Uterus (tissue), 2 donors: ENCODE data around the gene CEMIP.

Source experiments
- POLR2A ChIP-seq, 2 donors: fragments of 450-650 bp; IDR thresholded peaks; one replicate each; pipeline ENCODE4 v1.6.1; 2016; ENCODE audit warnings: antibody characterized with exemption in 2 of 2, mild to moderate bottlenecking in 1 of 2, moderate library complexity in 1 of 2
- TF ChIP-seq, protein P1 (sequence below), 4 experiments: fragments of 200-600 bp in 2 of 4; fragments of 450-650 bp in 2 of 4; sonication (generic) in 2 of 4; IDR thresholded peaks; one replicate each; pipeline ENCODE4 v1.5.1; 2016 to 2019; ENCODE audit warnings: antibody characterized with exemption in 4 of 4, mild to moderate bottlenecking in 2 of 4, moderate library complexity in 1 of 4

DNA sequence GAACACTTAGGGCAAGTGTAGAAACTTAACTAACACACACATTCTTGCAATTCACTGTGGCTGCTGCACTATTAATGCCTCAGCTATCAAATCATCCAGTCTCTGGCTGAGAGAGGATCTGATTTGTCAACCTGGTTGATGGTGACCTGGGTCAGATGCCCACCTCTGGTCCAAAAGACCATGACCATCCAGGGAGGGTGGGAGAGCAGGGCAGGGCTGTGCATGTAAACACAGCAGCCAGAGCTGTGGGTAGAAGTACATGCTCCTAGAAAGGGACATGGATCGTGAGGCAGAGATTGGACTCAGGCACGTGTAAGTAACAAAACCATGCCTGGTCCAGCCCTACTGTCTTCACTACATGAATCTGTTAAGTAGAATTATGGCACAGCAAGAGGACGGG lies 193.1 kb downstream of the CEMIP start:
- no peak for TF ChIP-seq POLR2A (IDR thresholded peaks at IDR 0.05)
- TF ChIP-seq, protein P1, sequence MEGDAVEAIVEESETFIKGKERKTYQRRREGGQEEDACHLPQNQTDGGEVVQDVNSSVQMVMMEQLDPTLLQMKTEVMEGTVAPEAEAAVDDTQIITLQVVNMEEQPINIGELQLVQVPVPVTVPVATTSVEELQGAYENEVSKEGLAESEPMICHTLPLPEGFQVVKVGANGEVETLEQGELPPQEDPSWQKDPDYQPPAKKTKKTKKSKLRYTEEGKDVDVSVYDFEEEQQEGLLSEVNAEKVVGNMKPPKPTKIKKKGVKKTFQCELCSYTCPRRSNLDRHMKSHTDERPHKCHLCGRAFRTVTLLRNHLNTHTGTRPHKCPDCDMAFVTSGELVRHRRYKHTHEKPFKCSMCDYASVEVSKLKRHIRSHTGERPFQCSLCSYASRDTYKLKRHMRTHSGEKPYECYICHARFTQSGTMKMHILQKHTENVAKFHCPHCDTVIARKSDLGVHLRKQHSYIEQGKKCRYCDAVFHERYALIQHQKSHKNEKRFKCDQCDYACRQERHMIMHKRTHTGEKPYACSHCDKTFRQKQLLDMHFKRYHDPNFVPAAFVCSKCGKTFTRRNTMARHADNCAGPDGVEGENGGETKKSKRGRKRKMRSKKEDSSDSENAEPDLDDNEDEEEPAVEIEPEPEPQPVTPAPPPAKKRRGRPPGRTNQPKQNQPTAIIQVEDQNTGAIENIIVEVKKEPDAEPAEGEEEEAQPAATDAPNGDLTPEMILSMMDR (IDR thresholded peaks at IDR 0.05): no peak
